Measurements from ENCODE around the gene KCNJ2.

The KCNJ2 gene

DNA sequence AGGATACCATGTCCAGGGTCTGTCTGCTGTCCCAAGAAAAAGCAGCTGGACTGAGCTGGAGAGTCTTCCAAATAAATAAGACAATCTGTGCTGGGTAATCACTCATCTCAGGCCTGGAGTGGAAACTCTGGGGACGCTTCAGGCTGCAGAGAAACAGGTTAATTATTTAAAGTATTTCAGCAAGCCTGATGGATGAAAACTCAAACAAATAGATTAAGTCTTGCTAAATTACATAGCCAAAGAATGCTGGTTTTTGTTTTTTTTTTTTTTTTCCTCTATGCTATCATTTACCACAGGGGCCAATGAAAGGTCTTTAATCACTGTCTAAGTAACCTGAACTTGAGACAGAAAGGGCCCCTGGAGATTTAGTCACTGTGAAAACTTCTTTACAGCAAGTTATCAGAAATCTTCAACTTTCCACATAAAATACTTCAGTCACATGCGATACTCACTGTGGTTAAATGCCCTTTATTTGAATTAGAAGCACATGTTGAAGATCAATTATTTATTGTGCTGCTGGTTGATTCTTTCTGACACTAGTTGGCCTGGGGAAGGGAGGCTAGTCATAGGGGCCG, 31.0 kb upstream of the KCNJ2 start:
- TF ChIP-seq, protein P1, sequence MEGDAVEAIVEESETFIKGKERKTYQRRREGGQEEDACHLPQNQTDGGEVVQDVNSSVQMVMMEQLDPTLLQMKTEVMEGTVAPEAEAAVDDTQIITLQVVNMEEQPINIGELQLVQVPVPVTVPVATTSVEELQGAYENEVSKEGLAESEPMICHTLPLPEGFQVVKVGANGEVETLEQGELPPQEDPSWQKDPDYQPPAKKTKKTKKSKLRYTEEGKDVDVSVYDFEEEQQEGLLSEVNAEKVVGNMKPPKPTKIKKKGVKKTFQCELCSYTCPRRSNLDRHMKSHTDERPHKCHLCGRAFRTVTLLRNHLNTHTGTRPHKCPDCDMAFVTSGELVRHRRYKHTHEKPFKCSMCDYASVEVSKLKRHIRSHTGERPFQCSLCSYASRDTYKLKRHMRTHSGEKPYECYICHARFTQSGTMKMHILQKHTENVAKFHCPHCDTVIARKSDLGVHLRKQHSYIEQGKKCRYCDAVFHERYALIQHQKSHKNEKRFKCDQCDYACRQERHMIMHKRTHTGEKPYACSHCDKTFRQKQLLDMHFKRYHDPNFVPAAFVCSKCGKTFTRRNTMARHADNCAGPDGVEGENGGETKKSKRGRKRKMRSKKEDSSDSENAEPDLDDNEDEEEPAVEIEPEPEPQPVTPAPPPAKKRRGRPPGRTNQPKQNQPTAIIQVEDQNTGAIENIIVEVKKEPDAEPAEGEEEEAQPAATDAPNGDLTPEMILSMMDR (IDR thresholded peaks at IDR 0.05) = no peak
- Histone ChIP-seq H3K27ac (peak overlapping the region; percentile 52 to 76), H3K9me3 (no peaks in the 10 kb centered on the region), H3K27me3 (no peaks in the 10 kb centered on the region), H3K4me1 (peaks cover 0 to 17% (median 12%) of the 10 kb centered on the region in 4 donors), H3K4me3 (no peak overlapping the region), H3K36me3 (no peaks in the 10 kb centered on the region)
- no peak for DNase-seq
- intact Hi-C loops (cut with DNase I; ENCODE audit: low total_unique reads) = loop anchor here (2.0 kb wide), 1 partner anchor 32 kb away; no protein-coding TSS in a partner anchor

DNA sequence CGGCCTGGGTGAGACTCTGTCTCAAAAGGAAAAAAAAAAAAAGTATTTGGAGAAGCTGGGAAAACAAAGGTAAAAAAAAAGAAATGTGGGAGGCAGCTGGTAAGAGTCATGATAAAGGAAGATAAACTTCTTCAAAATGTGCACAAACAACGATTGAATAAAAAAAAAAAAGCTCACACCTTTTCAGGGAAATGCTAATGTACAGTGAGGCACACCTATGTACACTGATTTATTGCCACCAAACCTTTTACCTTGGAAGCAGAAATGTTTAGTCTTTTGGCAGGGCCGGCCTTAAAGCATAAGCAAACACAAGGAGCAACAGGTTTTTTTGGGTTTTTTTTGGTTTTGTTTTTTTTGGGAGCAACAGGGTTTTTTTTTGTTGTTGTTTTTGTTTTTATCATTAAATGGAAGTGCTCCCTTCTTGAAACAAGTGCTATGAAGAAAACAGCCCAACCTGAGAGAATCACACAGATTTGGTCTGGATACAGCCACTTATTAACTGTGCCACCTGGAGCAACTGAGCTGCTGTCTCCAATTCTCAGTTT, 29.8 kb upstream of the KCNJ2 start:
- H3K36me3 ChIP-seq = no peaks in the 10 kb centered on the region
- H3K9me3 ChIP-seq = no peaks in the 10 kb centered on the region
- TF ChIP-seq, protein P1 (IDR thresholded peaks at IDR 0.05) = no peak
- H3K4me3 ChIP-seq = no peak overlapping the region
- H3K27me3 ChIP-seq = no peaks in the 10 kb centered on the region
- H3K4me1 ChIP-seq = peaks cover 0 to 17% (median 12%) of the 10 kb centered on the region in 4 donors
- DNase-seq = no peak
- intact Hi-C loops (cut with DNase I; ENCODE audit: low total_unique reads) = loop anchor here (2.0 kb wide), 1 partner anchor 33 kb away; no protein-coding TSS in a partner anchor
- H3K27ac ChIP-seq = no peak overlapping the region

DNA sequence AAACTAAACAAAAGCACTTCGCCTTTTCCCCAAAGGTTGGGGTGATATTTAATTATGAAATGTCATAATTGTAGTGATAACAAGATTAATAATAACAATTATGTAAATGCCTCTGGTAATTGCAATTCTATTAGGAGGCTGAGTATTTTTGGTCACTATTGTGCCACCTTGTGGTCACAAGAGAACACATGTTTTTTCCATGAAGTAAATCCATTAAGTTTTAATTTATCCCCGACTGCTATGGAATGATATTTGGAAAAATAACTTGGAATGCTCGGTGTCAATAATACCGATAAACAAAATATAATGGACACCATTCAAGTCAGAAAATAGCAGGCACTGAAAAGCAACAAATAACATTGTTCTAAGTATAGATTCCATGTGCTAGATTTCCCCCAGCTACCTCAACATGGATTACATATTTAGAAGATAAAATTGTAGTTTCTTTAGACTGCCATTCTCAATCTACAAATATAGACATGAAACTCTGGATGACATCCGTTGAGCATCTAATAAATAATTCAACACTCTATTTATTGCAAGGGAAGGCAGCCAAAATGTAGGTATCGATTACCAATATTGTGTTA, 25.0 kb upstream of the KCNJ2 start:
- TF ChIP-seq, protein P1 (IDR thresholded peaks at IDR 0.05) = peak; percentile 66 to 69
- H3K9me3 ChIP-seq = no peaks in the 10 kb centered on the region
- no peaks in the 10 kb centered on the region for H3K4me1 ChIP-seq
- no peaks in the 10 kb centered on the region for H3K36me3 ChIP-seq
- no peak overlapping the region for H3K27ac ChIP-seq
- intact Hi-C loops (cut with DNase I; ENCODE audit: low total_unique reads) = loop anchor here (5.0 kb wide), 1 partner anchor 577 kb away; no protein-coding TSS in a partner anchor
- no peak for DNase-seq
- H3K27me3 ChIP-seq = no peaks in the 10 kb centered on the region
- H3K4me3 ChIP-seq = no peak overlapping the region

DNA sequence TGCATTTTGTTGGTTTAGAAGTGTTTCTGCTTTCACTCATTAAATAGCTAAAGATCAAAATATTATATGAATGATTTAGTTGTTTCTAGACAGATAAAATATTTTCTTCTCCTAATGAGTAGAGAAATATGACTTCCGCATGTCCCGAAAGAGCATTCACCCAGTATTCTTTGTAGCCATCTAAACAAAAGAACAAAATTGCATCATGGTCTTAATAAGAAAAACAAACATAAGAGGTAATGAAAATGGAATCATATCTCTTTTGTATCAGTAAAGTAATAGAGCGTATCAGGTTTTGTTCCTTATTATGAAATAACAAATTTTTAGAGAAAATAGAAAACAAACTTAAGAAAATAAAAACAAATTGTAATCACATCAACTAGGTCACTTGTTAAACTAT, 16.1 kb upstream of the KCNJ2 start:
- Histone ChIP-seq H3K27ac (no peak overlapping the region), H3K27me3 (no peaks in the 10 kb centered on the region), H3K36me3 (no peaks in the 10 kb centered on the region), H3K4me1 (no peaks in the 10 kb centered on the region), H3K9me3 (no peaks in the 10 kb centered on the region), H3K4me3 (no peak overlapping the region)
- intact Hi-C loops (cut with DNase I; ENCODE audit: low total_unique reads) = no loop called here
- TF ChIP-seq, protein P1 (IDR thresholded peaks at IDR 0.05) = no peak
- DNase-seq = no peak

DNA sequence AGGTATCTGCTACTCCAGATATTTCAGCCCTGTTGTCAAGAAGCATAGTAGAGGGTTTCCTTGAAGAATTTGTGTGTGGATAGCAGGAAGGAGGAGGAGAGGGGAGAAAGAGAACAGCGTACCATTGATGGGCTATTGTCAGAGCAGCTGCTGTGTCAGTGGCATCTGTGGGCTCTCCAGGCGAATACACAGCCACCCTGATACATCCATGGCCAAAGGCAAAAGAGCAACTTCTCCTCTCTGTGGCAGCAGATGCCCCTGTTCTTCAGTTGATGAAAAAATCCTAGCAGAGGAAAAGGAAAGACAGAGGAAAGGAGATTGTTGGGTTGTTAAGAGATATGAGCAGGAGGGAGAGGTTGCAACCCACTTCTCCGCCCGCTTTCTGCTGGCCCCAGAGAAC, 12.2 kb upstream of the KCNJ2 start:
- H3K4me3 ChIP-seq = no peak overlapping the region
- DNase-seq = no peak
- H3K36me3 ChIP-seq = no peaks in the 10 kb centered on the region
- TF ChIP-seq, protein P1 (IDR thresholded peaks at IDR 0.05) = no peak
- H3K9me3 ChIP-seq = no peaks in the 10 kb centered on the region
- intact Hi-C loops (cut with DNase I; ENCODE audit: low total_unique reads) = no loop called here
- H3K27ac ChIP-seq = no peak overlapping the region
- peaks cover 0 to 11% of the 10 kb centered on the region in 2 donors for H3K27me3 ChIP-seq
- H3K4me1 ChIP-seq = no peaks in the 10 kb centered on the region
